Fibroblast of lung (primary cell): ENCODE results near the gene OR1K1. TPM values are rescaled to one million over a fixed set of nuclear protein-coding genes. Genes with fewer than 3 reads are reported as not detected.
"Not testable (repeated sequence)": the region's sequence is repeated elsewhere in the genome, so short reads cannot be mapped to it uniquely, and the experiment has no call there.

Source experiments
- DNase-seq, 2 donors: peaks; one replicate each; pipeline versions ENCODE4 v3.0.0 to v3.0.0-alpha.2; 2010; ENCODE audit warnings: low read depth in 2 of 2
- H2AFZ ChIP-seq: 2 replicates; pipeline ENCODE4 v1.5.1; 2012; ENCODE audit warnings: low read length, control low read depth, inconsistent platforms
- H3K27ac ChIP-seq: 2 replicates; pipeline ENCODE4 v1.5.1; 2011; ENCODE audit warnings: low read length, control low read depth; ENCODE audit not compliant: insufficient read depth
- H3K27me3 ChIP-seq: 2 replicates; pipeline ENCODE4 v1.5.1; 2011; ENCODE audit warnings: mild to moderate bottlenecking, low read length; ENCODE audit not compliant: control insufficient read depth, insufficient read depth
- H3K36me3 ChIP-seq: 2 replicates; pipeline ENCODE4 v1.5.1; 2011; ENCODE audit warnings: low read length; ENCODE audit not compliant: control insufficient read depth, insufficient read depth
- H3K4me1 ChIP-seq: 2 replicates; pipeline ENCODE4 v1.5.1; 2011; ENCODE audit warnings: low read length; ENCODE audit not compliant: control insufficient read depth, insufficient read depth; ENCODE audit errors: extremely low read depth
- H3K4me2 ChIP-seq: 2 replicates; pipeline ENCODE4 v1.5.1; 2011; ENCODE audit warnings: low read length, control low read depth; ENCODE audit not compliant: insufficient read depth; ENCODE audit errors: extremely low read depth
- H3K4me3 ChIP-seq, 4 experiments: fragments of 200-600 bp in 1 of 4; sonication (generic) in 1 of 4; replicated peaks in 1 of 4; 2 replicates each; pipeline ENCODE4 v1.5.1; 2011 to 2016; ENCODE audit warnings: low read length in 4 of 4, low read depth in 3 of 4, mild to moderate bottlenecking in 3 of 4, control low read depth in 2 of 4, inconsistent platforms in 1 of 4, mixed read lengths in 1 of 4; ENCODE audit not compliant: insufficient read depth in 1 of 4; ENCODE audit errors: control extremely low read depth in 1 of 4
- H3K79me2 ChIP-seq: 2 replicates; pipeline ENCODE4 v1.5.1; 2012; ENCODE audit warnings: mild to moderate bottlenecking, low read length, inconsistent platforms; ENCODE audit not compliant: control insufficient read depth, insufficient read depth
- H3K9ac ChIP-seq: 2 replicates; pipeline ENCODE4 v1.5.1; 2011; ENCODE audit warnings: mild to moderate bottlenecking, low read length, control low read depth; ENCODE audit not compliant: insufficient read depth
- H3K9me3 ChIP-seq: 2 replicates; pipeline ENCODE4 v1.5.1; 2012; ENCODE audit warnings: low read depth, low read length; ENCODE audit not compliant: control insufficient read depth, insufficient read depth
- H4K20me1 ChIP-seq: 2 replicates; pipeline ENCODE4 v1.5.1; 2011; ENCODE audit warnings: low read length; ENCODE audit not compliant: control insufficient read depth, insufficient read depth; ENCODE audit errors: extremely low read depth
- EZH2 ChIP-seq: IDR thresholded peaks from 2 replicates; pipeline ENCODE4 v1.5.1; 2012; ENCODE audit warnings: low read length, control low read depth, mild to moderate bottlenecking; ENCODE audit errors: missing control alignments
- polyA plus RNA-seq, 2 donors: library from polyadenylated mRNA; depleted of rRNA in 1 of 2; stranded (reverse) in 1 of 2; unstranded in 1 of 2; fragments of >200 nt; gene quantifications; 2 replicates each; pipeline ENCODE4 v1.2.1, GENCODE V29; 2011 to 2012; ENCODE audit warnings: missing spikeins in 1 of 2
- total RNA-seq: library from RNA; depleted of rRNA; stranded (reverse); fragments of >200 nt; gene quantifications from 2 replicates; pipeline ENCODE4 v1.2.1, GENCODE V29; 2014
- TF ChIP-seq, protein P1 (sequence below), 2 donors: IDR thresholded peaks in 1 of 2; conservative IDR thresholded peaks in 1 of 2; 1 replicate in 1 of 2; 2 replicates in 1 of 2; pipeline ENCODE4 v1.5.1; 2011 to 2012; ENCODE audit warnings: low read length in 2 of 2, control low read depth in 1 of 2, inconsistent platforms in 1 of 2, low read depth in 1 of 2, mild to moderate bottlenecking in 1 of 2

The OR1K1 gene
- total and polyA plus RNA-seq, 2 donors (not counting 1 experiment from before 2014, with no cell fraction given): not detected

DNA sequence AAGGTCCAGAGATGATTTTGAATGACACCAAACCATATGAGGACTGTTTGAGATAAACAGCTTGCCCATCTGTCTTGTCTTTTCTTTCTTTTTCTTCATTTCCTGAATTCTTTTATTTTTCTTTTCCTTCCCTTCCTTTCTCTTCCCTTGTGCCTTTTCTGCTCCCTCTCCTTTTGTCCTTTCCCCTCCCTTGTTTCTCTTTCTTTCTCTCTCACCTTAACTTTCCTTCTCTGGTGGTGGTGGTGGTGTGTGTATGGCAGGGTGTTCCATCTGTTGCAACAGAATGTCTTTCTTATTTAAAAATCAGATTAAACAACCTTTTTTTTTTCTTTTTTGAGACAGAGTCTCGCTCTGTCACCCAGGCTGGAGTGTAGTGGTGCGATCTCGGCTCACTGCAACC lies 32.3 kb downstream of the OR1K1 start:
- Histone ChIP-seq H3K4me2 (no peak overlapping the region), H3K9ac (no peak overlapping the region), H3K79me2 (peaks cover 4% of the 10 kb centered on the region), H3K9me3 (no peaks in the 10 kb centered on the region), H4K20me1 (no peaks in the 10 kb centered on the region), H2AFZ (no peak overlapping the region), H3K4me3 (no peak overlapping the region), H3K27me3 (no peaks in the 10 kb centered on the region), H3K36me3 (no peaks in the 10 kb centered on the region), H3K27ac (no peak overlapping the region), H3K4me1 (peaks cover under 1% of the 10 kb centered on the region)
- no peak for TF ChIP-seq EZH2
- TF ChIP-seq, protein P1, sequence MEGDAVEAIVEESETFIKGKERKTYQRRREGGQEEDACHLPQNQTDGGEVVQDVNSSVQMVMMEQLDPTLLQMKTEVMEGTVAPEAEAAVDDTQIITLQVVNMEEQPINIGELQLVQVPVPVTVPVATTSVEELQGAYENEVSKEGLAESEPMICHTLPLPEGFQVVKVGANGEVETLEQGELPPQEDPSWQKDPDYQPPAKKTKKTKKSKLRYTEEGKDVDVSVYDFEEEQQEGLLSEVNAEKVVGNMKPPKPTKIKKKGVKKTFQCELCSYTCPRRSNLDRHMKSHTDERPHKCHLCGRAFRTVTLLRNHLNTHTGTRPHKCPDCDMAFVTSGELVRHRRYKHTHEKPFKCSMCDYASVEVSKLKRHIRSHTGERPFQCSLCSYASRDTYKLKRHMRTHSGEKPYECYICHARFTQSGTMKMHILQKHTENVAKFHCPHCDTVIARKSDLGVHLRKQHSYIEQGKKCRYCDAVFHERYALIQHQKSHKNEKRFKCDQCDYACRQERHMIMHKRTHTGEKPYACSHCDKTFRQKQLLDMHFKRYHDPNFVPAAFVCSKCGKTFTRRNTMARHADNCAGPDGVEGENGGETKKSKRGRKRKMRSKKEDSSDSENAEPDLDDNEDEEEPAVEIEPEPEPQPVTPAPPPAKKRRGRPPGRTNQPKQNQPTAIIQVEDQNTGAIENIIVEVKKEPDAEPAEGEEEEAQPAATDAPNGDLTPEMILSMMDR (conservative IDR thresholded peaks at IDR 0.05 in 1 of 2, IDR thresholded peaks at IDR 0.05 in 1 of 2; ENCODE audit: low read depth in 1 of 2, low read length in 2 of 2): no peak
- no peak for DNase-seq

DNA sequence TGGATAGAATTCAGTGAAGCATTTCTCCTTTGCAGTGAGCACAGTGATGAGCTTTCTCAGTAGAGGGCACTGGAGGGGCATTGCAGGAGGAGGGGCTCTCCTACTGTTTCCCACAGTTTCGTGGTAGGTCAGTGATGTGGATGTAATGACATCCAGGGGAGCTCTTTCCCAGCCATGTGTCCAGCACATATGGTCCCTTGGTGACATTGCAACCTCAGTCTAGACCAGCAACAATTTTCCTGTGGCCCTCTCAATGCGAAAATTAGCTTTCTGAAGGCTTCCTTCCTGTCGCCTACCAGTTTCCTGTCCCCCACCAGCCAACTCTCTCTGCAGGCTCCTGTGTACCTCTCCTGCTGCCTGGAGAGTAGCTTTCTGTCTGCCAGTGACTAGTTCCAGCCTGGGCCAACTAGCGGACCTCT lies 35.4 kb downstream of the OR1K1 start:
- TF ChIP-seq, protein P1 (conservative IDR thresholded peaks at IDR 0.05 in 1 of 2, IDR thresholded peaks at IDR 0.05 in 1 of 2; ENCODE audit: low read depth in 1 of 2, low read length in 2 of 2): no peak
- no peak for TF ChIP-seq EZH2
- H2AFZ ChIP-seq: no peak overlapping the region
- H3K4me3 ChIP-seq: no peak overlapping the region

DNA sequence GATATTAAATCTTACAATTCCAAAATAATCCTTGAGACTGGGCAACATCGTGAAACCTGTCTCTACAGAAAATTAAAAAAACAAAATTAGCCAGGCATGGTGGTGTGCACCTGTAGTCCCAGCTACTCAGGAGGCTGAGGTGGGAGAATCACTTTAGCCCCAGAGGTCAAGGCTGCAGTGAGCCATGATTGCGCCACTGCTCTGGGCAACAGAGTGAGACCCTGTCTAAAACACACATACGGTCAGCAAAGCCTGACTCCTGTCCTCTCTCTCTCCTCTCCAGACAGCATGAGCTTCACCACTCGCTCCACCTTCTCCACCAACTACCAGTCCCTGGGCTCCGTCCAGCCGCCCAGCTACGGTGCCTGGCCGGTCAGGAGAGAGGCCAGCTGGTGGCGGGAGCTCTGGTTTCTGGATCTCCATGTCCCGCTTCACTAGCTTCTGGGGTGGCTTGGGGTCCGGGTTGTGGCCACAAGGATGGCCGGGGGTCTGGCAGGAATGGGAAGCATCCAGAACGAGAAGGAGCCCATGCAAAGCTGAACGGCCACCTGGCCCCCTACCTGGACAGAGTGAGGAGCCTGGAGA lies 37.4 kb downstream of the OR1K1 start:
- Histone ChIP-seq H3K27ac (no peak overlapping the region), H3K36me3 (no peaks in the 10 kb centered on the region), H3K27me3 (no peaks in the 10 kb centered on the region), H3K4me2 (no peak overlapping the region), H4K20me1 (no peaks in the 10 kb centered on the region), H3K9ac (no peak overlapping the region), H3K4me3 (no peak overlapping the region), H3K79me2 (no peaks in the 10 kb centered on the region), H3K9me3 (no peaks in the 10 kb centered on the region), H2AFZ (no peak overlapping the region), H3K4me1 (no peaks in the 10 kb centered on the region)
- DNase-seq: no peak
- TF ChIP-seq, protein P1 (conservative IDR thresholded peaks at IDR 0.05 in 1 of 2, IDR thresholded peaks at IDR 0.05 in 1 of 2; ENCODE audit: low read depth in 1 of 2, low read length in 2 of 2): no peak
- TF ChIP-seq EZH2: no peak

More for the DNA sequence above, 35.4 kb downstream of the OR1K1 start:
- Histone ChIP-seq H3K9ac (no peak overlapping the region), H3K4me2 (no peak overlapping the region), H3K4me1 (no peaks in the 10 kb centered on the region), H3K79me2 (no peaks in the 10 kb centered on the region), H3K9me3 (no peaks in the 10 kb centered on the region), H3K36me3 (no peaks in the 10 kb centered on the region), H3K27ac (no peak overlapping the region), H4K20me1 (no peaks in the 10 kb centered on the region), H3K27me3 (no peaks in the 10 kb centered on the region)
- no peak for DNase-seq

DNA sequence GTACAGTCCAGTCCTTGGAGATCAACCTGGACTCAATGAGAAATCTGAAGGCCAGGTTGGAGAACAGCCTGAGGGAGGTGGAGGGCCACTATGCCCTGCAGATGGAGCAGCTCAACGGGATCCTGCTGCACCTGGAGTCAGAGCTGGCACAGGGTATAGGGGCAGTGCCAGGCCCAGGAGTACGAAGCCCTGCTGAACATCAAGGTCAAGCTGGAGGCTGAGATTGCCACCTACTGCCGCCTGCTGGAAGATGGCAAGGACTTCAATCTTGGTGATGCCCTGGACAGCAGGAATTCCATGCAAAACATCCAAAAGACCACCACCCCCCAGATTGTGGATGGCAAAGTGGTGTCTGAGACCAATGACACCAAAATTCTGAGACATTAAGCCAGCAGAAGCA lies 38.5 kb downstream of the OR1K1 start:
- H3K4me1 ChIP-seq: not testable (repeated sequence)

More for the DNA sequence above, 38.5 kb downstream of the OR1K1 start:
- not testable (repeated sequence) for H3K79me2 ChIP-seq, H3K9ac ChIP-seq, H3K9me3 ChIP-seq, H3K27me3 ChIP-seq, H4K20me1 ChIP-seq, H3K27ac ChIP-seq, H2AFZ ChIP-seq, H3K4me2 ChIP-seq, H3K36me3 ChIP-seq, H3K4me3 ChIP-seq, DNase-seq
